Astrocyte (in vitro differentiated cells and primary cell): Measurements from ENCODE around the gene P3H1.

ENCODE experiments used
- CTCF ChIP-seq: IDR thresholded peaks from 2 replicates; pipeline ENCODE4 v1.5.1; 2011; ENCODE audit warnings: low read depth, mild to moderate bottlenecking, inconsistent platforms, low read length, moderate library complexity; ENCODE audit not compliant: insufficient read depth
- EZH2 ChIP-seq: IDR thresholded peaks from 2 replicates; pipeline ENCODE4 v1.6.1; 2012; ENCODE audit warnings: mild to moderate bottlenecking, low read length, inconsistent platforms; ENCODE audit not compliant: insufficient read depth

GRCh38 chr1:42780176-42780575, 13.3 kb upstream of the P3H1 start:
- no peak for TF ChIP-seq CTCF
- no peak for TF ChIP-seq EZH2
